ENCODE measurements around the gene MYBBP1A.

MYBBP1A gene

GRCh38 chr17:4530799-4531730 is 24.1 kb downstream of the MYBBP1A start:
- Histone ChIP-seq H3K4me1 (no peaks in the 10 kb centered on the region), H3K9me3 (no peaks in the 10 kb centered on the region)
- in situ Hi-C loops (cut with MboI; ENCODE audit: low sequenced_read_pairs), result no loop called here

DNA sequence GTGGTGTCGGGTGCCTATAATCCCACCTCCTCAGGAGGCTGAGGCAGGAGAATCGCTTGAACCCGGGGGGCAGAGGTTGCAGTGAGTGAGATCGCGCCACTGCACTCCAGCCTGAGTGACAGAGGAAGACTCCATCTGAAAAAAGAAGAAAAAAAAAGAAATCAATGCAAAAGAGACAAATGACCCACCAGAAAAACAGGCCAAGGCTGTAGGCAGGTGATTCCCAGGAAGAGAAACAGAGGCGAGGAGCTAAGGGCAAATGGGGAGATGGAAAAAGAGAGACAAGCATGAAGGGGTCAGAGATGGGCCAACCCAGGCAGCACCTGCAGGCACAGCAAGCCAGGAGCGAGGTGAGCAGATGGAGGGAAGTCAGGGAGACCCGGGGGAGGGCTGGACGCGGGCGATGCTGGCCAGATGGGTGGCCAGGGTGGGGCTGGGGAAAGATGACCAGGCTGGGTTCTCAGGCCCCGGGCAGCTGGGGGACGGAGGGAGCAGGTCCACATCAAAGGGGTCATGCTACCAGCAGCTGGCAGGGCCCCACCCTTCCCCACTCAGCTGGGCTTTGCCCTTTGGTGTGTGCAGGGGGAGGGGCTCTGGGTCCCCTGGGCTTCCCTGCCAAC is 25.5 kb downstream of the MYBBP1A start:
- no peaks in the 10 kb centered on the region; the same call in 1 of the 2 replicates for H3K27me3 ChIP-seq (ENCODE audit: low read depth)
- H3K36me3 ChIP-seq (replicated peaks), result no peaks in the 10 kb centered on the region
- in situ Hi-C loops (cut with MboI; ENCODE audit: low sequenced_read_pairs), result no loop called here

More at GRCh38 chr17:4530799-4531730, 24.1 kb downstream of the MYBBP1A start:
- Histone ChIP-seq H3K27me3 (ENCODE audit: low read depth) (no peaks in the 10 kb centered on the region; the same call in 1 of the 2 replicates), H3K36me3 (replicated peaks) (no peaks in the 10 kb centered on the region), H3K4me3 (no peak overlapping the region)
- DNase-seq (ENCODE audit: low spot score in 2 of 2), result no peak

DNA sequence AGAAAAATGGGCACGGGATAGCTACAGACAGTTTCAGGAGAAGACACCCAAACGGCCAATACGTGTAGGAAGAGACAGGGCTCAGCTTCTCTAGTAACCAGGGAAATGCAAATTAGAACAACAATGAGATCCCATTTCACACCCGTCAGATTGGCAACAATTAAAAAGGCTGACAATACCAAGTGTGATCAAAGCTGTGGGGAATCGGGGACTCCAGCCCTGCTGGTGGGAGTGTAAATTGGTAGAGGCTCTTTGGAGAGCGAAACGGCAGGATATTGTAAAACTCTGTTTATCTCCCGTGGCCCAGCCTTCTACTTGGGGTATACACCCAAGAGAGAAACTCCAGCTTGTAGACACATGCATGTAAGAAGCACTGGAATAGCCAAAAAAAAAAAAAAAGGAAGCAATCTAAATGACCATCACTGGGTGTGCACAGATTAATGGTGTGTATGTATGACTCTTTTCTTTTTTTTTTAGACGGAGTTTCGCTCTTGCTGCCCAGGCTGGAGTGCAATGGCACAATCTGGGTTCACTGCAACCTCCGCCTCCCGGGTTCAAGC is 27.5 kb downstream of the MYBBP1A start:
- in situ Hi-C loops (cut with MboI; ENCODE audit: low sequenced_read_pairs), result no loop called here
- Histone ChIP-seq H3K36me3 (replicated peaks) (no peaks in the 10 kb centered on the region), H3K4me3 (no peak overlapping the region), H3K4me1 (no peaks in the 10 kb centered on the region), H3K27me3 (ENCODE audit: low read depth) (no peaks in the 10 kb centered on the region; the same call in 1 of the 2 replicates), H3K9me3 (no peaks in the 10 kb centered on the region)
- DNase-seq (ENCODE audit: low spot score in 2 of 2), result no peak

More for the DNA sequence above, 25.5 kb downstream of the MYBBP1A start:
- Histone ChIP-seq H3K4me3 (no peak overlapping the region), H3K9me3 (no peaks in the 10 kb centered on the region), H3K4me1 (no peaks in the 10 kb centered on the region)
- no peak for DNase-seq (ENCODE audit: low spot score in 2 of 2)

DNA sequence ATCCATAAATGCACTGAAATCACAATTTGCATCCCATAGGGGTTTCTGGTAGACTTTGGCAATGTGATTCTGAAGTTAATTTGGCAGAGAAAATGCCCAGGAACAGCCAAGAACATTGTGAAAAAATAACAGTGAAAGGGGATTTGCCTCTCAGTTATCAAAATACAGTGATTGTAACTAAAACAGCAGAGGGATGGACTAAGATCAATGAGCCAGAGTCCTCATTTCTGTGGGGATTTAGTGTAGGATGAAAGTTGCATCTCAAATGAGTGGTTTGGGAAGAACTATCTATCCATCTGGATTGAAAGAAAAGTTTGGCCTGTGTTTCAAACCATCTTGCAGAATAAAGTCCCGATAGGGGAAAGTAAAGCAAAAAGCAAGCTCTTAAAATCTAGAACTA is 28.1 kb downstream of the MYBBP1A start:
- no peak overlapping the region for H3K4me3 ChIP-seq
- no peaks in the 10 kb centered on the region for H3K9me3 ChIP-seq
- H3K4me1 ChIP-seq, result no peaks in the 10 kb centered on the region
- no peaks in the 10 kb centered on the region for H3K36me3 ChIP-seq (replicated peaks)
- in situ Hi-C loops (cut with MboI; ENCODE audit: low sequenced_read_pairs), result no loop called here
- no peak for DNase-seq (ENCODE audit: low spot score in 2 of 2)
- H3K27me3 ChIP-seq (ENCODE audit: low read depth), result no peaks in the 10 kb centered on the region; the same call in 1 of the 2 replicates

DNA sequence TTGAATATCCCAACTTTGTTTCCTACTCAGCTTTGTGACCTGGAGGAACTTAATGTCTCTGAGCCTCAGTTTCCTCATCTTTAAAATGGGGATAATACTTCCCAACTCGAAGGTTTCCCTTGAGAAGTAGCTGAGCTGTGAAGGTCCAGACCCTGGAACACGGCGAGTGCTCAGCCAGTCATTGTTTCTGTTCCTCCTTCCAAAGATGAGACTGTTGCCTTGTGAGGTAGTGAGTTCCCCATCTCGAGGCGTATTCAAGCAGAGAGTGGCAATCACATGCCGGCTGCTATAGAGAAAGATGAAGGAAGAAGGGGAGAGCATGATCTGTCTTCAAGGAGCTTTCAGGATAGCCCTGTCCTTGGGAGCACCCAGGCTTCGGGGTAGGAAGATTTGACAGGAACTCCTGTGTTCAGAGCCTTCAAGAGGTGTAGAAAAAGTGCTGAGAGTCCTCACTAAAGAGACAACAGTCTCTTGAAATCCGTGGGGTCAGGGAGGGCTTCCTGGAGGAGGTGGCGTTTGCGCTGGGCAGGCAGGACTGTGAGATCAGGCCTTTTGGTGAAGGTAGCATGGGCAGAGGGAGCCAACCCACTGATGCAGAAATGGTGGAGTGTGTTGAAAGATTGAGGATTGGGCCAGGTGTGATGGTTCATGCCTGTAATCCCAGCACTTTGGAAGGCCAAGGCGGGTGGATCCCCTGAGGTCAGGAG is 29.3 kb downstream of the MYBBP1A start:
- no peaks in the 10 kb centered on the region for H3K9me3 ChIP-seq

GRCh38 chr17:4523946-4524345 is 31.2 kb downstream of the MYBBP1A start:
- Histone ChIP-seq H3K4me1 (no peaks in the 10 kb centered on the region), H3K36me3 (replicated peaks) (no peaks in the 10 kb centered on the region), H3K27me3 (ENCODE audit: low read depth) (no peaks in the 10 kb centered on the region; the same call in 1 of the 2 replicates), H3K4me3 (no peak overlapping the region), H3K9me3 (no peaks in the 10 kb centered on the region)
- in situ Hi-C loops (cut with MboI; ENCODE audit: low sequenced_read_pairs), result no loop called here
- DNase-seq (ENCODE audit: low spot score in 2 of 2), result no peak

More for the DNA sequence above, 29.3 kb downstream of the MYBBP1A start:
- in situ Hi-C loops (cut with MboI; ENCODE audit: low sequenced_read_pairs), result no loop called here
- no peaks in the 10 kb centered on the region for H3K4me1 ChIP-seq
- H3K4me3 ChIP-seq, result no peak overlapping the region
- no peaks in the 10 kb centered on the region; the same call in 1 of the 2 replicates for H3K27me3 ChIP-seq (ENCODE audit: low read depth)
- no peak for DNase-seq (ENCODE audit: low spot score in 2 of 2)
- H3K36me3 ChIP-seq (replicated peaks), result no peaks in the 10 kb centered on the region

GRCh38 chr17:4522661-4523060 is 32.5 kb downstream of the MYBBP1A start:
- DNase-seq (ENCODE audit: low spot score in 2 of 2), result no peak
- no peak overlapping the region for H3K4me3 ChIP-seq
- H3K4me1 ChIP-seq, result no peaks in the 10 kb centered on the region
- no peaks in the 10 kb centered on the region for H3K9me3 ChIP-seq
- H3K27me3 ChIP-seq (ENCODE audit: low read depth), result no peaks in the 10 kb centered on the region
- no peaks in the 10 kb centered on the region for H3K36me3 ChIP-seq (replicated peaks)
- in situ Hi-C loops (cut with MboI; ENCODE audit: low sequenced_read_pairs), result no loop called here

DNA sequence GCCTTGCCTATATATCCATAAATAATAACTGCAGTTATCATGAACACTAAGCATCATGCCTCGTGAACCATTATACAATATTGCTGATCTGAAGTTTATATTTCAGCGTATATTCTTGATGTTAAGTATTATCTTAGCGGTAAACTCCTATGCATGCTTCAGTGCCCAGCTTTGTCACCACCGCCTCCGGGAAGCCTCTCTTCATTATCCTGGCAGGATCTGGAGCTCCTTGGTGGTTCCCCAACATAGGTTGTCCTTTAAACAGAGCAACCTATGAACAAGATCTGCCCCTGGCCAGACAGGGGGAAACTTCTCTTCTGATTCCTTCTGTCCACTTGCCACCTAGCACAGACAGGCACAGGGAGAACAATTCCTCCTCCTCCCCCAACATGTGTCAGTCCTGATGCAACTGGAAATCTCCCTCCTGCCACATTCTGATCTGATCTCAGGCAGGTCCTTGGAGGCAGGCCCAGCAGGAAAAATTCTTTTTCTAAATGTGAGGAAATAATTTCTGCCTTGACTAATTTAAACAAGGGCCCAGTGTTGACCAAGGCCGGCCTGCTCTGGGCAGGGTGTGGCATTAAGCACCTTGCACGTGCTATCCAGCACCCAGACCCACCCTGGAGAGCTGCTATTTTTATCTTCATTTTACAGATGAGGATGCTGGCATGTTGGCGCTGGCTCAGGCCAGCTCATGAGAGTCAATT is 34.1 kb downstream of the MYBBP1A start:
- H3K4me1 ChIP-seq, result no peaks in the 10 kb centered on the region
- in situ Hi-C loops (cut with MboI; ENCODE audit: low sequenced_read_pairs), result no loop called here
- H3K9me3 ChIP-seq, result no peaks in the 10 kb centered on the region
- no peaks in the 10 kb centered on the region for H3K36me3 ChIP-seq (replicated peaks)
- H3K27me3 ChIP-seq (ENCODE audit: low read depth), result no peaks in the 10 kb centered on the region
- no peak overlapping the region for H3K4me3 ChIP-seq
- no peak for DNase-seq (ENCODE audit: low spot score in 2 of 2)

DNA sequence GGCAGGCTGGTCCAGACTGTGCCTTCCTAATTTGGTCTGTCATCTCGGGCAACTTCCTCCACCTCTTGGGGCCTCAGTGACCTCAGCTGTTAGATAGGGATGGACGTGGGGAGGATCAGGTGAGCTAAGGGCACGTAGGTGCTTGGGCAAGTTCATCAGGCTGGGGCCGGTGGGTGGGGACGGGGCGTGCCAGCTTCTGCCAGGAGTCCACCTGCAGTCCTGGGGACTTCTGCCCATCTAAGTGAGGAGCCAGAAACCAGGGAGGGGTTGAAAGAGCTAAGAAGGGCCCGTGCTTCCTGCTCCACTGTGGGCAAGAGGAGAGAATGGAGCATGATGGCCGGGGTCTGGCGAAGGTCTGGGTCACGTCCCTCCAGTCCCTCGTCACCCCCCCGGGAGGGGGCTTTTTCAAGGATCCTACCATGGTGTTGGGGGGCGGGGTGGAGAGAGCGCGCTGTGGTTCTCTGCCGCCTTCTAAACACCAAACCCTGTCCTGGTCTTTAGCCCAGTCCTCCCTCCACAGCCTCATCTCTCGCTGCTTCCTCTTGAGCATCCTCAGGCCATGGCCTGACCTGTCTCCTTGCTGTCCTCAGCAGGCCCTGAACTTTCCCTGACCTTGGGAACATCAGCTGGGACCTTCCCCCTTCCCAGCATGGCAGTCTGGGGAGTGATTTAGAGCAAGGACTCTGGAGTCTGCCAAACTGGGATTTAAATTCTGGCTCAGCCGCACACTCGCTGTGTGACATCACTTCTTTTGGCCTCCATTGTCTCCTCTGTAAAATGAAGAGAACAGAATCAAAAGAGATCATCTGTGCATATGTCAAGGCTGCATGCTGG is 34.9 kb downstream of the MYBBP1A start:
- H3K9me3 ChIP-seq, result no peaks in the 10 kb centered on the region
- no peaks in the 10 kb centered on the region for H3K36me3 ChIP-seq (replicated peaks)
- no peak overlapping the region for H3K4me3 ChIP-seq
- DNase-seq (ENCODE audit: low spot score in 2 of 2), result no peak
- no peaks in the 10 kb centered on the region for H3K4me1 ChIP-seq
- in situ Hi-C loops (cut with MboI; ENCODE audit: low sequenced_read_pairs), result no loop called here
- H3K27me3 ChIP-seq (ENCODE audit: low read depth), result no peaks in the 10 kb centered on the region

GRCh38 chr17:4519361-4519788 is 35.8 kb downstream of the MYBBP1A start:
- H3K9me3 ChIP-seq, result no peaks in the 10 kb centered on the region
- in situ Hi-C loops (cut with MboI; ENCODE audit: low sequenced_read_pairs), result no loop called here
- H3K27me3 ChIP-seq (ENCODE audit: low read depth), result no peaks in the 10 kb centered on the region
- H3K36me3 ChIP-seq (replicated peaks), result no peaks in the 10 kb centered on the region
- DNase-seq (ENCODE audit: low spot score in 2 of 2), result no peak
- no peaks in the 10 kb centered on the region for H3K4me1 ChIP-seq
- H3K4me3 ChIP-seq, result no peak overlapping the region

- Histone ChIP-seq H3K27me3 (ENCODE audit: low read depth) (no peaks in the 10 kb centered on the region), H3K36me3 (replicated peaks) (no peaks in the 10 kb centered on the region), H3K9me3 (no peaks in the 10 kb centered on the region), H3K4me1 (no peaks in the 10 kb centered on the region), H3K4me3 (no peak overlapping the region)
- in situ Hi-C loops (cut with MboI; ENCODE audit: low sequenced_read_pairs), result no loop called here
- no peak for DNase-seq (ENCODE audit: low spot score in 2 of 2)
Measured at GRCh38 chr17:4518901-4519300, 36.3 kb downstream of the MYBBP1A start.

GRCh38 chr17:4516735-4517134 is 38.4 kb downstream of the MYBBP1A start:
- in situ Hi-C loops (cut with MboI; ENCODE audit: low sequenced_read_pairs), result no loop called here
- no peaks in the 10 kb centered on the region for H3K27me3 ChIP-seq (ENCODE audit: low read depth)
- H3K4me1 ChIP-seq, result no peaks in the 10 kb centered on the region
- H3K36me3 ChIP-seq (replicated peaks), result no peaks in the 10 kb centered on the region
- H3K4me3 ChIP-seq, result no peak overlapping the region
- no peak for DNase-seq (ENCODE audit: low spot score in 2 of 2)
- no peaks in the 10 kb centered on the region for H3K9me3 ChIP-seq

Data from HAP-1 (cell line).